ENCODE measurements around the gene AP3S2.

The AP3S2 gene

GRCh38 chr15:89812847-89813320, 80.9 kb downstream of the AP3S2 start:
- DNase-seq: no peak

- no peak for DNase-seq
Measured at GRCh38 chr15:89812011-89812846, 81.6 kb downstream of the AP3S2 start.

GRCh38 chr15:89810837-89811236, 83.0 kb downstream of the AP3S2 start:
- DNase-seq: no peak

GRCh38 chr15:89809787-89810148, 84.0 kb downstream of the AP3S2 start:
- no peak for DNase-seq

- no peak for DNase-seq
Measured at GRCh38 chr15:89809093-89809786, 84.6 kb downstream of the AP3S2 start.

GRCh38 chr15:89808160-89808870, 85.5 kb downstream of the AP3S2 start:
- DNase-seq: no peak

GRCh38 chr15:89807689-89808088, 86.1 kb downstream of the AP3S2 start:
- no peak for DNase-seq

GRCh38 chr15:89806559-89807550, 86.9 kb downstream of the AP3S2 start:
- no peak for DNase-seq

- no peak for DNase-seq
Measured at GRCh38 chr15:89806210-89806558, 87.6 kb downstream of the AP3S2 start.

GRCh38 chr15:89805241-89806209, 88.3 kb downstream of the AP3S2 start:
- DNase-seq: no peak

GRCh38 chr15:89803941-89804800, 89.6 kb downstream of the AP3S2 start:
- DNase-seq: no peak

- DNase-seq: no peak
Measured at GRCh38 chr15:89802986-89803824, 90.6 kb downstream of the AP3S2 start.

- no peak for DNase-seq
Measured at GRCh38 chr15:89802231-89802928, 91.4 kb downstream of the AP3S2 start.

- no peak for DNase-seq
Measured at GRCh38 chr15:89801471-89802195, 92.2 kb downstream of the AP3S2 start.

GRCh38 chr15:89799918-89800498, 93.8 kb downstream of the AP3S2 start:
- no peak for DNase-seq

- no peak for DNase-seq
Measured at GRCh38 chr15:89799011-89799911, 94.5 kb downstream of the AP3S2 start.
